ENCODE results near the gene ABHD14A.

Gene ABHD14A

DNA sequence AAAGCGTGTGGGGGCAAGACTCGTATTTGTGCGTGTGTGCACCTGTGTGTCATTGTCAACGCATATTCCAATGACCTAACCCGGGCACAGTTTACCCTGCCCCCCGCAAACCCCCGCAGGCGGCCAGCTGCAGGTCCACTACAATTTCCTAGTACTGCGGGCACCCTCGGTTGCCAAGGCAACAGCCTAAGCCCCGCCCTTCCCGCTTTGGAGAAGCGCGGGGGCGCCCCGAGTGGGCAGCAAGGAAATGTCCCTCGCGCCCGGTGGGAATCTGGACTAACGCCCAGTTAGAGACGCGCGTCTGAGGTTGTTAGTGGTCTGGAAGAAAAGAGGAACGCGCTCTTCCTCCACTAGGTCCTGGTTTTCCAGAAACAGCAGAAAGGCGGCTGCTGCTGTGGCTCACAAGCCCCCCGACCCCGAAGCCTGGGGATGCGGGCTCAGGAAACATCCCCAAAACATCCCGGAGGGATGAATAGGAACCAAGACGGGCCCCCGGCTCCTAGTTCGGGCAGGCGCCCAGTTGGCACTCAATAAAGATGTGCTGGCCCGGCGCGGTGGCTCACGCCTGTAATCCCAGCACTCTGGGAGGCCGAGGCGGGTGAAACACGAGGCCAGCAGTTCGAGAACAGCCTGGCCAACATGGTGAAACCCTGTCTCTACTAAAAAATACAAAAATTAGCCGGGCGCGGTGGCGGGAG lies 1.1 kb downstream of the ABHD14A start:
- TF ChIP-seq, protein P1, sequence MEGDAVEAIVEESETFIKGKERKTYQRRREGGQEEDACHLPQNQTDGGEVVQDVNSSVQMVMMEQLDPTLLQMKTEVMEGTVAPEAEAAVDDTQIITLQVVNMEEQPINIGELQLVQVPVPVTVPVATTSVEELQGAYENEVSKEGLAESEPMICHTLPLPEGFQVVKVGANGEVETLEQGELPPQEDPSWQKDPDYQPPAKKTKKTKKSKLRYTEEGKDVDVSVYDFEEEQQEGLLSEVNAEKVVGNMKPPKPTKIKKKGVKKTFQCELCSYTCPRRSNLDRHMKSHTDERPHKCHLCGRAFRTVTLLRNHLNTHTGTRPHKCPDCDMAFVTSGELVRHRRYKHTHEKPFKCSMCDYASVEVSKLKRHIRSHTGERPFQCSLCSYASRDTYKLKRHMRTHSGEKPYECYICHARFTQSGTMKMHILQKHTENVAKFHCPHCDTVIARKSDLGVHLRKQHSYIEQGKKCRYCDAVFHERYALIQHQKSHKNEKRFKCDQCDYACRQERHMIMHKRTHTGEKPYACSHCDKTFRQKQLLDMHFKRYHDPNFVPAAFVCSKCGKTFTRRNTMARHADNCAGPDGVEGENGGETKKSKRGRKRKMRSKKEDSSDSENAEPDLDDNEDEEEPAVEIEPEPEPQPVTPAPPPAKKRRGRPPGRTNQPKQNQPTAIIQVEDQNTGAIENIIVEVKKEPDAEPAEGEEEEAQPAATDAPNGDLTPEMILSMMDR (IDR thresholded peaks at IDR 0.05; ENCODE audit: unreplicated experiment in 3 of 3), result peak in 1 of 3 experiments; percentile 10
- no peaks in the 10 kb centered on the region for H3K27me3 Mint-ChIP-seq (ENCODE audit: low read depth)
- H3K36me3 Mint-ChIP-seq (ENCODE audit: low read depth), result no peaks in the 10 kb centered on the region
- peak overlapping the region; percentile 59 to 80 (median 78) for H3K27ac Mint-ChIP-seq
- peaks cover 29% of the 10 kb centered on the region for H3K4me1 Mint-ChIP-seq
- H3K4me3 Mint-ChIP-seq, result peak overlapping the region; percentile 83 to 88 (median 88)
- H3K9me3 Mint-ChIP-seq, result no peaks in the 10 kb centered on the region

DNA sequence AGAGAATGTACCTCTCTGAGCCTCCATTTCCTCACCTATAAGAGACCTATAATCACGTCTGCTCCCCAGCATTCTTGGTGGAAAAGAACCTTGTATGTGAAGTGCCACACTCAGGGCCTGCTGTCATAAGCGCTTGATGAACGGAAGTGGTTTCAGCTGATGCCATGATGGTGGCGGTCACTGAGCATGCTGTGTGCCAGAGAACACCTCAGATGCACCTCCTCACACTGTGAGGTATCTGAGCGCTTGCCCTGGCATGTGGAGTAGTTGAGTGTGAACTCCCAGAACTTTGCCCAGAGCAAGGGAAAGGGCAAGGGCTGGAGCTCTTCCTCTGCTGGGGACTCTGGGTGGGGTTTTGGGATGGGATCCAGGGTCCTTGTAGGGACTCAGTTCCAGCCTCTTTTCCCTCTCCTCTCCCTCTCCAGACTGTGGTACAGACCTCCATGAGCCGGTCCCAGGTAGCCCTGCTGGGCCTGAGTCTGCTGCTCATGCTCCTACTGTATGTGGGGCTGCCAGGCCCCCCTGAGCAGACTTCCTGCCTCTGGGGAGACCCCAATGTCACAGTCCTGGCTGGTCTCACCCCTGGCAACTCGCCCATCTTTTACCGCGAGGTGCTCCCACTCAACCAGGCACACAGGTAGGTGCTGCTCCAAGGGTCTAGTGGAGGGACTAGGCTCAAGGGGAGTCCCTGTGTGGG lies 2.7 kb downstream of the ABHD14A start:
- Mint-ChIP-seq H3K36me3 (ENCODE audit: low read depth) (no peaks in the 10 kb centered on the region), H3K9me3 (no peaks in the 10 kb centered on the region), H3K4me1 (peaks cover 36% of the 10 kb centered on the region), H3K4me3 (peak overlapping the region; percentile 47 to 80 (median 65)), H3K27me3 (ENCODE audit: low read depth) (no peaks in the 10 kb centered on the region), H3K27ac (peak overlapping the region; percentile 30 to 47 (median 43))
- TF ChIP-seq, protein P1 (IDR thresholded peaks at IDR 0.05; ENCODE audit: unreplicated experiment in 3 of 3), result no peak

DNA sequence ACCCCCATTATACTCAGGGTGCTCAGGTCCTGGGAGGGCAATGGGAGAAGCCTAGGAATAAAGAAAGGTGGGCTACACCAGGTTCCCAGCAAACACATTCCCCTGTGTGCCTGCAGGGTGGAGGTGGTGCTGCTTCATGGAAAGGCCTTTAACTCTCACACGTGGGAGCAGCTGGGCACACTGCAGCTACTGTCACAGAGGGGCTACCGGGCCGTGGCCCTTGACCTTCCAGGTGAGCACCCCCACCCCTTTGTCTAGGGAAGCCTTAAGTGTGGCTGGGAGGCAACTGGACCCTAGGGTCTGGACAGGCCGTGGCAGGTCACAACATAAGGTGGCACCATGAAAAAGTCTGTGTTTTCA lies 3.3 kb downstream of the ABHD14A start:
- TF ChIP-seq, protein P1 (IDR thresholded peaks at IDR 0.05; ENCODE audit: unreplicated experiment in 3 of 3), result no peak
- Mint-ChIP-seq H3K27ac (no peak overlapping the region), H3K4me1 (peaks cover 40% of the 10 kb centered on the region), H3K9me3 (no peaks in the 10 kb centered on the region), H3K4me3 (no peak overlapping the region), H3K27me3 (ENCODE audit: low read depth) (no peaks in the 10 kb centered on the region), H3K36me3 (ENCODE audit: low read depth) (no peaks in the 10 kb centered on the region)

DNA sequence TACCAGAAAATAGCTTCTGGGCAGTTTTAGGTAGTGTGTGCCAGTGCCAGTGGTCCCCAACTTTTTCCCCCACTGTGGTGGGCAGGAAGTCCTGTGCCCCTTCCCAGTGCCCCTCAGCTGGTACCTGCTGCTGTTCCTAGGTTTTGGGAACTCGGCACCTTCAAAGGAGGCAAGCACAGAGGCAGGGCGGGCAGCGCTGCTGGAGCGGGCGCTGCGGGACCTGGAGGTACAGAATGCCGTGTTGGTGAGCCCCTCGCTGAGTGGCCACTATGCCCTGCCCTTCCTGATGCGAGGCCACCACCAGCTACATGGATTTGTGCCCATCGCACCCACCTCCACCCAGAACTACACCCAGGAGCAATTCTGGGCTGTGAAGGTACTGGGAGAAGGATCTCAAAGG lies 5.4 kb downstream of the ABHD14A start:
- TF ChIP-seq, protein P1 (IDR thresholded peaks at IDR 0.05; ENCODE audit: unreplicated experiment in 3 of 3), result no peak
- H3K36me3 Mint-ChIP-seq (ENCODE audit: low read depth), result no peaks in the 10 kb centered on the region
- H3K9me3 Mint-ChIP-seq, result no peaks in the 10 kb centered on the region
- no peak overlapping the region for H3K27ac Mint-ChIP-seq
- peaks cover 31% of the 10 kb centered on the region for H3K4me1 Mint-ChIP-seq
- H3K4me3 Mint-ChIP-seq, result no peak overlapping the region
- H3K27me3 Mint-ChIP-seq (ENCODE audit: low read depth), result no peaks in the 10 kb centered on the region

DNA sequence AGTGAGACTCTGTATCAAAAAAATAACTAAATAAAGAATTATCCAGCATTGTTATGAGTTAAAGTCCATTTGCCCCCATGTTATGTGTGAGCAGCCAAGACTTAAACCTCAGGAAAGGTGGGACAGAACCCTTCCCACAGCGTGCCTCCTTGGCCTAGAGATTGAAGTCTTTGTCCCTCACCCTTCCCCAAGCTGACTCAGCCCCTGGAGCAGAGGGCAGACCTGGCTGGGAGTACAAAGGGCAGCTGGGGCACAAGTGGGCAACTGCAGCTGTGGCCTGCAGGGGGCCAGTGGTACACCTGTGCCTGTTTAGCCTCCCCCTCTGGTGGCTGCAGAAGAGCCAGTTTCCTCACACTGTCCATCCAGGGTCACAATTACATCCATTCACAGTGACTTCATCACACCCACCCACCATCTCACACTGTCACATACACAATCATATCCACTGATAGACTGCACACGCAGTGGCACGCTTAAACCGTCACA lies 7.5 kb downstream of the ABHD14A start:
- peaks cover 18% of the 10 kb centered on the region for H3K4me1 Mint-ChIP-seq
- peak overlapping the region; percentile 95 to 99 (median 97) for H3K27ac Mint-ChIP-seq
- no peaks in the 10 kb centered on the region for H3K27me3 Mint-ChIP-seq (ENCODE audit: low read depth)
- no peaks in the 10 kb centered on the region for H3K9me3 Mint-ChIP-seq
- TF ChIP-seq, protein P1 (IDR thresholded peaks at IDR 0.05; ENCODE audit: unreplicated experiment in 3 of 3), result peak; percentile 37 to 49 (median 41)
- H3K4me3 Mint-ChIP-seq, result peak overlapping the region; percentile 87 to 92 (median 92)
- no peaks in the 10 kb centered on the region for H3K36me3 Mint-ChIP-seq (ENCODE audit: low read depth)
